Mononuclear cell (primary cell): ENCODE measurements around the gene SLC35B1. TPM values are rescaled to one million over a fixed set of nuclear protein-coding genes. Genes with fewer than 3 reads are reported as not detected.
"Not testable (repeated sequence)": the region's sequence is repeated elsewhere in the genome, so short reads cannot be mapped to it uniquely, and the experiment has no call there.

Experiments used
- H3K27me3 ChIP-seq: 2 replicates; pipeline ENCODE4 v1.6.0; 2011; ENCODE audit warnings: low read length, control low read depth; ENCODE audit not compliant: insufficient read depth
- H3K4me1 ChIP-seq: 2 replicates; pipeline ENCODE4 v1.5.1; 2011; ENCODE audit warnings: mild to moderate bottlenecking, low read length, control low read depth; ENCODE audit not compliant: insufficient read depth
- H3K4me3 ChIP-seq: 2 replicates; pipeline ENCODE4 v1.5.1; 2011; ENCODE audit warnings: mild to moderate bottlenecking, low read length, moderate library complexity
- H3K9me3 ChIP-seq: 2 replicates; pipeline ENCODE4 v1.5.1; 2011; ENCODE audit warnings: low read depth, mild to moderate bottlenecking, control low read depth, low read length
- total RNA-seq: library from RNA; depleted of rRNA; stranded (reverse); fragments of >200 nt; gene quantifications from one replicate; pipeline ENCODE4 v1.2.3, GENCODE V29; 2012

Gene SLC35B1
- total RNA-seq, 1 donor: 38.7 TPM

DNA sequence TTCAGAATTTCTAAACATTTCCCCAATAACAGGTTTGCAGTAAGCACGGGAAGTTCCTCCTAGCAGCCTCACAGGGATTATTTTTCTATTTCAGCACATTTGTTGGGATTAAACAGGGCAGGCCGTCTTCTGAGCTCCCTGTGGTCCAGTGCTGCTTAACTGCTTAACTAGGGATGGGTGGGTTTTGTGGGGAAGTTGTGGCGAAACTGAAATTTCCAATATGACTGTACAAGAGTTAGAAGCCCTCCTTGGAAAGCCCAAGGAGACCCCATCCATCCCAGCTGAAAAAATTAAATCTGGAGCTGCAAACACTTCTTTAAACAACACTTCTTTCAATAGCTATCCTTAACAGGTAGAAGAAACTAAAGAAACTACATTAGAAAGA lies 33.9 kb upstream of the SLC35B1 start:
- Histone ChIP-seq H3K27me3 (no peaks in the 10 kb centered on the region), H3K4me3 (peak overlapping the region; percentile 2), H3K9me3 (no peaks in the 10 kb centered on the region), H3K4me1 (peaks cover 99% of the 10 kb centered on the region)

DNA sequence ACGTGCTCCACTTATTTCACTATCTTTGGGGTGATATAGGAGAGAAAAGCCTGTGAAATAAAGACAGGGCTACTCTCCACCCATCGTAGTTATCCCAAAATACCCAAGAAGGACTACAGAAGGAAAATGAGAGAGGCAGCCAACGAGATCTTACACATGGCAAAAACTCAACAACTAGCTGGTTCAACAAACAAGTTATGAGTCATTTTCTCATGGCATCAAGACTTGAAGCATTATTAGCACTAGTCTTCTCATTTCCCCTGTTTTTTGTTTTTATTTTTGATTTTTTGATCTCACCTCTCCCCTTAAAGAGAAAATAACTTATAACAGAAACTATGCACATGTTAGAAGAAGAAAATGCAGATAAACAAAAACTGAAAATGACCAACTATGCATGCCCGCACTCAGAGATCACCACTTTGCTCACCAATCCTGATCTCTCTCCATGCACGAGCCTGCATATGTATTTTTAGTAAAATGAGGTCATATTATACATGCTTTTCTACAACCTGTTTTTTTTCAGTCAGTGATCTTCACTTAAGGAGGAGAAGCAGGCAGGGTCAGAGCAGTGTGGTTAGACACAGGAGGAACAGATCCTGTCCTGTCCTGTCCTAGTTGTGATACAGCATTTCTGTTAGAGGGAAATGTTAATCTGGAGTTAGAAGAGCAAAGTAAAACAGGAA lies 33.4 kb upstream of the SLC35B1 start:
- Histone ChIP-seq H3K27me3 (no peaks in the 10 kb centered on the region), H3K4me1 (peaks cover 99% of the 10 kb centered on the region), H3K9me3 (no peaks in the 10 kb centered on the region), H3K4me3 (peak overlapping the region; percentile 42)

DNA sequence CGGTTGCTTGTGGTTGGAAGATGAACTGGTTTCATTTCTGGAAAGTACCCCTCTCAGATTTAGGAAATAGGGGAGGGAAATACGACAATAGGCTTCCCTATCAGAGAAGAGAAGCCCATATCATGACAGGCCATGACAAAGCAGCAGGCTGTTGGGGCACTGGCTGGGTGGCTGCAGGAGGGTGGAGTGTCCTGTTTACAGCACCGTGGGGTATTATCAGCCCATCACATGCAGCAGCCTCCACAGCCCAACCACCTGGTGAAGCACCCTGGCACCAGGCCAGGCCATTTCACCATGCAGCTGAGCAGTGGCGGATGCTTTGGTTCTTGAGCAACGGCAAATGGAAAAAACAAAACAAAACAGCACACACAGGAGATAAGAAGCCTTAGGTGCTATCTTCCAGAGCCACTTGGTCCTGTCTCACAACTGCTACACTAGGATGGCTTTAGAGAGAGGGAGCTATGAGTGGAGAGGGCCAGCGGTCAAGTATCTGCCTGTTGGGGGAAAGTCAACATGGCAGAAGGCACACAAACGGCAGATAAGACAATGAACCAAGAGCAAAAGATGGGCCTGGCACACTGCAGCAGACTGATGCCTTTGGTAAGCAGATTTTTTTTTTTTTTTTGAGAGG lies 32.0 kb upstream of the SLC35B1 start:
- Histone ChIP-seq H3K4me3 (peak overlapping the region; percentile 42), H3K27me3 (no peaks in the 10 kb centered on the region), H3K9me3 (no peaks in the 10 kb centered on the region), H3K4me1 (peaks cover 91% of the 10 kb centered on the region)

DNA sequence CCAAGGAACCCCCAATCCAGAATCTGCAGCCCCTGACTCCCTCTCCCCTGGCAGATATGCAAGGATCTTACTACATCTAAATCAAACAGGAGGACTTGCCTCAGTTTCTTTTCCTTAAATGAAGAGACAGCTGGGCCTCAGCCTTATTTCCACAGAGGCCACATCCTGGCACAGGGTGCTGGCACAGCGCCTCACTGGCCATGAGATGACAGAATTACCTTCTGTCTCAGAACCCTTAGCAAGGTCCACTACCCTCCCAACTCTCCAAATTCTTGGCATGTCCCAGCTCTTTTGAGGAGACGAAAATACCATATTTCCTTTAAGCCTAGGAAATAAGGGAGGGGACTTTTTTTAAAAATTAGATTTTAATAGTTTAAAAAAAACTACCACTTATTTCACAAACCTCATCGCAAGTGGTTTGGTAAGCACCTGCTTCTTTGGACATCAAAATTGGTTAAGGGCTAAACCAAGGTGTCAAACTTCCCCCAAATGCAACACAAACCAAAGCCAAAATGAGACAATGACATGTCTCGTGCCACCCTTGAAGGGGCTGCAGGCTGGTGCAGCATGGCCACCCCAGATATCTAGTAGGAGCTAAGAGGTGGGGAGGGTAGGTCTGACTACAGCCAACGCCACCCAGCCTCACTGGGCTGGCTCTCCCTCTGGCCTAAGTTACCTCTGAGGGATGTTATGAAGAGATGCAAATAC lies 30.8 kb upstream of the SLC35B1 start:
- Histone ChIP-seq H3K4me3 (no peak overlapping the region), H3K4me1 (peaks cover 91% of the 10 kb centered on the region), H3K27me3 (no peaks in the 10 kb centered on the region), H3K9me3 (no peaks in the 10 kb centered on the region)

DNA sequence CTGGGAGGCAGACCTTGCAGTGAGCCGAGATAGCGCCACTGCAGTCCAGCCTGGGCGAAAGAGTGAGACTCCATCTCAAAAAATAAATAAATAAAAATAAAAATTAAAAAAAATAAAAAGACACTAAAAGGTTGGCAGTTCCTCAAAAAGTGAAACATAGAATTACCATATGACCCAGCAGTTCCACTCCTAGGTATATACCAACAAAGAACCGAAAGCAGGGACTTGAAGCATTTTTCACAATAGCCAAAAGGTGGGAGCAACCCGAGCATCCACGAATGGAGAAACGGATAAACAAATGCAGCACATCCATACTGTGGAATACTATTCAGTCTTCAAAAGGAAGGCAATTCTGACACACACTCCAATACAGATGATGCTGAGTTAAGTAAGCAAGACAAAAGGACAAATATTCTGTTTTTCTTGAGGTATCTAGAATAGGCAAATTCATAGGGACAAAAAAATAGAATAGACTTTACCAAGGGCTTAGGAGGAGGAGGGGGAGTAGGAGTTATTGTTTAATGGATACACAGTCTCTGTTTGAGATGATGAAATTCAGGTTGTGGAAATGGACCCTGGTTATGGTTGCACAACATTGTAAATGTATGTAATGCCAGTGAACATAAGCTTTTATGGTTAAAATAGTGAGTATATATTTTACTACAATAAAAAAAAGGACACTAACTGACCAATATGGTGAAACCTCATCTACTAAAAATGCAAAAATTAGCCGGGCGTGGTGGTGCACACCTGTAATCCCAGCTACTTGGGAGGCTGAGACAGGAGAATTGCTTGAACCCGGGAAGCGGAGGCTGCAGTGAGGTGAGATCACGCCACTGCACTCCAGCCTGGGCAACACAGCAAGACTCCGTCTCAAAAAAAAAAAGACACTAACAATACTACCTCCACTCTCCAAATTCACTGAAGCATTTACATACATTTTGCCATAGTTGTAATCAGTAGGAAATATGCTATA lies 27.0 kb upstream of the SLC35B1 start:
- Histone ChIP-seq H3K4me3 (no peak overlapping the region), H3K9me3 (no peaks in the 10 kb centered on the region), H3K27me3 (no peaks in the 10 kb centered on the region), H3K4me1 (peaks cover 79% of the 10 kb centered on the region)

DNA sequence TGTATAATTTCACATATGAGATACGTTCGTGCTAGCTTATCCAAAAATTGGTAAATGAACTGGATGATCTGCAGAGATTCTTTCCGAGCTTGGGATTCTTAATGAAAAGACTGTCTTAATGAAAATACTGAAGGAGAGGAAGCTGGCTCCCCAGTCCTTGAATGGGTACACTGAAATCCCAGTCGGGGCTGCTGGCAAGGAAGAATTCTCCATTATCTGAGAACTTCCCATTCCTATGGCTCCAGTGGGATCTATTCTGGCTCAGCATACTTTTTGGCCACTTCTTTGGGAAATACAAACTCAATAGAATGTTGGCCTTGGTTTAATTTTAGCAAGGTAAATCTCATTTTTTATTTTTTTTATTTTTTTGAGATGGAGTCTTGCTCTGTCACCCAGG lies 23.7 kb upstream of the SLC35B1 start:
- no peaks in the 10 kb centered on the region for H3K27me3 ChIP-seq
- no peaks in the 10 kb centered on the region for H3K9me3 ChIP-seq
- H3K4me3 ChIP-seq: no peak overlapping the region
- peaks cover 73% of the 10 kb centered on the region for H3K4me1 ChIP-seq

DNA sequence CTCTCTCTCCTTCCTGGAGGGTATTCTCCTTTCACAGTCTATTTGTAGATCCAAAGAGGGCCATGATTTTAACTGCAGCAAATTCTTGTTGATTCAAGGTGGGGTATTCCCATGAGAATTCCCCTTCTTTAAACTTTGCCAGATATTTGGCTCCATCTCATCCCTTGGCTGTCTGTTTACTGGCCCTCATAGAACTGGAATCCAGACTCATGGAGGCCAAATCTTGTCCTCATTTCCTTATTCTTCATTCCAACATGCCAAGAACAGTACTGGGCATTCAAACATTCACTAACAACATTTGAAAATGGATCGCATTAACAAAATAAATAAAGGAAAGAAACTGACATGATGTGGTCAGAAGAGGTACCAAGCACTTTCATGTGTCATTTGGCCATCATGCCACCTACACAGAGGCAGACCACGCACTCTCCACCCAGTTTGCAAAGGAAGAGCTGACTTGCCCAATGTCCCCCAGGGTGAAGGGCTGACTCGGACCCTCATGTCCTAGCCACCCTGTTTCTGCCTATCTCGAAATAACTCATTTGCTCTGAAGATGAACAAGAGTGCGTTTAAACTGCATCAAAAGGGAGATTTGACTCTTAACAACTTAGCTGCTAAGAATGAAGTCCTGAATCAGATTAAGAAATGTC lies 23.1 kb upstream of the SLC35B1 start:
- peaks cover 71% of the 10 kb centered on the region for H3K4me1 ChIP-seq
- H3K9me3 ChIP-seq: no peaks in the 10 kb centered on the region
- no peaks in the 10 kb centered on the region for H3K27me3 ChIP-seq
- H3K4me3 ChIP-seq: no peak overlapping the region

DNA sequence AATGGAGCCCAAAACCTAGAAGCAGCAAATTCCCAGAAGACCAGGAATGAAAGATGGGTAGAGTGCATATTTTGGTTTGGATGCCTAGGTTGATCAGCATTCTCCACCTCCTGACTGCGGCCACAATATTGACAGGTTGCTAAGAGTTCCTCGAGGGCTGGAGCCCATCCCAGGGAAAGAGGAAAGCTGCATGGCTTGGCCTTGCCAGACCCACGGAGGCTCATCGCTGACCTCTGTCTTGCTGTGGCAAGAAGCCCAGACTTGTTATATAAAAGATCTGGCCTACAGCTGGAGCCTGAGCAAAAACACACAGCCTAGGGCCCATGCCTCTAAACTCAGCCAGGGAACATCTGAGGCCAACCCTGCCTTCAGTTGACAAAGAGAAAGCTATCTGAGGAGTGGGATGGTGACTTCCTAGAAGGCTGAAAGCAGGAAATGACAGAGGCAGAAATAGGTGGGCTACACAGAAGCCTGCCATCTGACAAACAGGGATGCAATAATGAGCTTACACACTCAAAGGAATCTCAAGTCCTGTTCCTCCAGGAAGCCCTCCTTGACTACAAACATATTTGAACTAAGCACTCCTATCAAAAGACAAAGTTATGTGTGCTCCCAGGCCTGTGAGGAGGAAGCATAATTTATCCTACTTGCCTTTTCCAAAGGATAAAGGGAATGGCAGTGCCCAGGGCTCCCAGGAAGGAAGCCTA lies 22.5 kb upstream of the SLC35B1 start:
- H3K4me1 ChIP-seq: peaks cover 70% of the 10 kb centered on the region
- no peaks in the 10 kb centered on the region for H3K9me3 ChIP-seq
- no peak overlapping the region for H3K4me3 ChIP-seq
- H3K27me3 ChIP-seq: no peaks in the 10 kb centered on the region

DNA sequence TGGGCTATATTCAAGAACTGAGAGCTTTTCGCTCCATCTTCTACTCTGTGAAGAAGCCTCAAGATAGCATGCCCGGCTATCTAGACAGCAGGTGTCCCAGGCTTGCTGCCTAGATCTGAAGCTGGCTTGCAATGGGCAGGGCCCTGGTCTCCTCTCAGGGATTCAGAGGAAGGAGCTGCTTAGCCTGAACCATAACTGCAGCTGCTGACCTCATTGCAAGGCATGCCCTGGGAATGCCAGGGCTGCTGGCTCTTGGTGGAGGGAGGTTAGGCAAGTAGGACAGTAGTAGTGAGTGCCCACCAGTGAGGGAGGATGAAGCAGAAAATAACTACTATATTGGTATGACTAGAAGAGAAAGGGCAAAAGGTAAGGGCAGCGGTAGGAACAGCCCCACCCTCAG lies 21.3 kb upstream of the SLC35B1 start:
- H3K9me3 ChIP-seq: no peaks in the 10 kb centered on the region
- no peak overlapping the region for H3K4me3 ChIP-seq
- H3K4me1 ChIP-seq: peaks cover 61% of the 10 kb centered on the region
- H3K27me3 ChIP-seq: no peaks in the 10 kb centered on the region

DNA sequence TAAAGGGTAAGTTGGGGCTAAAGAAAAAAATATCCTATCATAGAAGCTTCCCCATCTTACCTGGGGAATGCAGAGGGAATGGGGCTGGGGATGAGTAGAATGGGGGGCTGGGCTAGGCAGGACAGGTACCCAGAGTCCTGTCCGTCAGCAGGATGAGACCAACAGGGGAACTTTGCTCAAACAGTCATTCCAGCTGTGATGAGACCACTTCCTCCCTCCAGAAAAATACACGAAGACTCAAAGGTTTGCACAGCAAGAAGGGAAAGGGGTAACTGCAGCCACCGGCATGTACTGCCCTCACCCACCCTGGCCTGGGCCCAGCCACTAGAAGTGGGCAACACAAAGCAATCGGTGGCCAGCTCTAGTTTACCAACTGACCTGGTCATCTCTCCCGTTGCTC lies 20.7 kb upstream of the SLC35B1 start:
- no peaks in the 10 kb centered on the region for H3K9me3 ChIP-seq
- H3K4me1 ChIP-seq: peaks cover 60% of the 10 kb centered on the region
- no peak overlapping the region for H3K4me3 ChIP-seq
- H3K27me3 ChIP-seq: no peaks in the 10 kb centered on the region

DNA sequence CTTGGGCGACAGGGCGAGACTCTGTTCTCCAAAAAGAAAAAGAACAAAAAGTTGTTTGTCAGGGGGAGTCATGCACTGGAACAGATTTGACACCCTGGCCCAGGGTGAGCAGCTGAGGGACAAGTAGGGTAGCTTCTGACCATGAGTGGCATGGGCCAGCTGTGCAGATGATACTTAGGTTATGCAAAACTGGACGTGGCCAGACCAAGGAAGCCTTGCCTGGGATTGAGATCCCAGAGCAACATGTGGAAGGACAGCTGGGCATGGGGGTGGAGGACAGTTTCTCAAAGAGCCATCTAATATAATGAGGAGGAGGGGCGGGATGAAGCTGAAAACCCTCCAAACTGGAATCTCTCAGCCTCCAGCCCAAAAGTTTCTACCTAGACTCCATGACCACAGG lies 19.6 kb upstream of the SLC35B1 start:
- H3K4me3 ChIP-seq: no peak overlapping the region
- peaks cover 58% of the 10 kb centered on the region for H3K4me1 ChIP-seq
- no peaks in the 10 kb centered on the region for H3K9me3 ChIP-seq
- H3K27me3 ChIP-seq: no peaks in the 10 kb centered on the region

DNA sequence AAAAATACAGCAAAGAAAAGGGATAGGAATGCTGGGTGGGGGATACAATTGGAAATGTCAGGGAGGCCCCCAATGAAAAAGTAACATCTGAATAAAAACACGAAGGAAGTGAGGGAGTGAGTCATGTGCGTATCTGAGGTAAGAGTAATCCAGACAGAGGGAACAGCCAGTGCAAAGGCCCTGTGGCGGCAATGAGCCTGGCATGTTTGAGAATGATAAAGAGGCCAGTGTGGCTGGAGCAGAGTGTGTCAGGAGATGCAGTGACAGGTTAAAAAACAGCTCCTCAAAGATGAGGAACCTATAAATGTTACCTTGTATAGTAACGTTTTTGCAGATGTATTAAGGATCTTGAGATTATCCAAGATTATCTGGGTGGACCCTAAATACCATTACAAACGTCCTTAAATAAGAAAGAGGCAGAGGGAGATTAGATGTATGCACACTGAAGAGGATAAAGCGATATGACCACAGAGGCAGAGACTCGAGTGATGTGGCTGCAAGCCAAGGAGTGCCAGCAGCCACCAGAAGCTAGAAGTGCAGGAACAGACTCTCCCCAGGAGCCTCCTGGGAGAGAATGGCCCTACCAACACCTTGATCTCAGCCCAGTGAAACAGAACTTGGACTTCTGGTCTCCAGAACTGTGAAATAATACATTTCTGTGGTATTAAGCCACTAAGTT lies 17.8 kb upstream of the SLC35B1 start:
- Histone ChIP-seq H3K4me1 (peaks cover 49% of the 10 kb centered on the region), H3K9me3 (no peaks in the 10 kb centered on the region), H3K4me3 (no peak overlapping the region)

DNA sequence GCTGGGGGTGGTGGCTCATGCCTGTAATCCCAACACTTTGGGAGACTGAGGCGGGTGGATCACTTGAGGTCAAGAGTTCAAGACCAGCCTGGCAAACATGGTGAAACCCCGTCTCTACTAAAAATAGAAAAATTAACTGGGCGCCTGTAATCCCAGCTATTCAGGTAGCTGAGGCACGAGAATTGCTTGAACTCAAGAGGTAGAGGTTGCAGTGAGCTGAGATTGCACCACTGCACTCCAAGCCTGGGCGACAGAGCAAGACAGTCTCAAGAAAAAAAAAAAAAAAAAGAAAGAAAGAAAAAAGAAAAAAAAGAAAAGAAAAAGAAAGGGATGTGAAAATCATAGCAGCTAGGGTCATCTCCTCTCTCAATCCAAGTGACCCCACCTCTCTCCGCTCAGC lies 16.8 kb upstream of the SLC35B1 start:
- H3K4me3 ChIP-seq, H3K27me3 ChIP-seq, H3K9me3 ChIP-seq: not testable (repeated sequence)
- peaks cover 42% of the 10 kb centered on the region for H3K4me1 ChIP-seq

More for the DNA sequence above, 17.8 kb upstream of the SLC35B1 start:
- no peaks in the 10 kb centered on the region for H3K27me3 ChIP-seq
